Stimulated activated naive CD4-positive, alpha-beta T cell treated with Interleukin-2 at 50 U/mL for 16 hours (primary cell): Measurements from ENCODE around the gene TNFRSF21.
"Not testable (repeated sequence)": the region's sequence is repeated elsewhere in the genome, so short reads cannot be mapped to it uniquely, and the experiment has no call there.

ENCODE experiments used
- DNase-seq: peaks from one replicate; lab custom pipeline; 2025; lab: John Stamatoyannopoulos, UW

Gene TNFRSF21, protein sequence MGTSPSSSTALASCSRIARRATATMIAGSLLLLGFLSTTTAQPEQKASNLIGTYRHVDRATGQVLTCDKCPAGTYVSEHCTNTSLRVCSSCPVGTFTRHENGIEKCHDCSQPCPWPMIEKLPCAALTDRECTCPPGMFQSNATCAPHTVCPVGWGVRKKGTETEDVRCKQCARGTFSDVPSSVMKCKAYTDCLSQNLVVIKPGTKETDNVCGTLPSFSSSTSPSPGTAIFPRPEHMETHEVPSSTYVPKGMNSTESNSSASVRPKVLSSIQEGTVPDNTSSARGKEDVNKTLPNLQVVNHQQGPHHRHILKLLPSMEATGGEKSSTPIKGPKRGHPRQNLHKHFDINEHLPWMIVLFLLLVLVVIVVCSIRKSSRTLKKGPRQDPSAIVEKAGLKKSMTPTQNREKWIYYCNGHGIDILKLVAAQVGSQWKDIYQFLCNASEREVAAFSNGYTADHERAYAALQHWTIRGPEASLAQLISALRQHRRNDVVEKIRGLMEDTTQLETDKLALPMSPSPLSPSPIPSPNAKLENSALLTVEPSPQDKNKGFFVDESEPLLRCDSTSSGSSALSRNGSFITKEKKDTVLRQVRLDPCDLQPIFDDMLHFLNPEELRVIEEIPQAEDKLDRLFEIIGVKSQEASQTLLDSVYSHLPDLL

DNA sequence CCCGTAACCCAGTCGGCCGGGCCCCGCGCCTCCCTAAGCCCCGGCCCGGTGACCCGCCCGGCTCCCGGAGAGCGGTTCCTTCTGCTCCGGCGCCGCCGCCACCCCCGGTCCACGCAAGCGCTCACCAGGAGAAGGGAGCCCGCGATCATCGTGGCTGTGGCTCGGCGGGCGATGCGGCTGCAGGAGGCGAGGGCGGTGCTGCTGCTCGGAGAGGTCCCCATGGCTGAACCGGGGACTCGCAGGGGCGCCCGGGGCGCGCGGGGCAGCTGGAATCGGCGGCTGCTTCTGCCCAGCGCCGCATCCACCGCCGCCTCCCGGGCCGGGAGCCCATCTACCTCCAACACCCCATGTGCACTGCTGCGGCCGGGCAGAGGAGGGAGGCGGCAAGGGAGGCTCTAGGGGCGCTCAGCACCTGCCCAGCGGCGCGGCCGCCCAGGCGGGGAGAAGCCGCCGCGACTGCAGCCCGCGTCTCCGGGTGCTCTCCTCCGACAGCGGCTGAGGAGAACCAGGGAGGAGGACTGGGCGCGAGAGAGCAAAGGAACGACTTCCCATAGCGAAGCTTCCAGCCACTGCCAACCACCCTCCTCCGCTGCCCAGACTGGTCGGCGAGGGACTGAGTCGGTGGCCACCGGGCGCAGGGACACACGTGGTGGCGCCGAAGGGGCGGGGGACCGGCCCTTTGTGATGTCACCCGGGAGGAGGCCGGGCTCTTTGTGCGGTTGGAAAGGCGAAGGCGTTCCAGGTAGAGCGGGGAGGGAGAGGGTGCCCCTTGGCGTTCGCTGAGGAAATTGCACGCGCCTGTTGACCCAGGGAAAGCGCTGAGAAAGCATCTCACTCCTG, at the start of gene TNFRSF21:
Gene TNFRSF21 (minus strand): TSS at position 615 of the 840 bp plus-strand sequence. CDS start 394 bp downstream, at position 221.
- DNase-seq, result peak; percentile 73

DNA sequence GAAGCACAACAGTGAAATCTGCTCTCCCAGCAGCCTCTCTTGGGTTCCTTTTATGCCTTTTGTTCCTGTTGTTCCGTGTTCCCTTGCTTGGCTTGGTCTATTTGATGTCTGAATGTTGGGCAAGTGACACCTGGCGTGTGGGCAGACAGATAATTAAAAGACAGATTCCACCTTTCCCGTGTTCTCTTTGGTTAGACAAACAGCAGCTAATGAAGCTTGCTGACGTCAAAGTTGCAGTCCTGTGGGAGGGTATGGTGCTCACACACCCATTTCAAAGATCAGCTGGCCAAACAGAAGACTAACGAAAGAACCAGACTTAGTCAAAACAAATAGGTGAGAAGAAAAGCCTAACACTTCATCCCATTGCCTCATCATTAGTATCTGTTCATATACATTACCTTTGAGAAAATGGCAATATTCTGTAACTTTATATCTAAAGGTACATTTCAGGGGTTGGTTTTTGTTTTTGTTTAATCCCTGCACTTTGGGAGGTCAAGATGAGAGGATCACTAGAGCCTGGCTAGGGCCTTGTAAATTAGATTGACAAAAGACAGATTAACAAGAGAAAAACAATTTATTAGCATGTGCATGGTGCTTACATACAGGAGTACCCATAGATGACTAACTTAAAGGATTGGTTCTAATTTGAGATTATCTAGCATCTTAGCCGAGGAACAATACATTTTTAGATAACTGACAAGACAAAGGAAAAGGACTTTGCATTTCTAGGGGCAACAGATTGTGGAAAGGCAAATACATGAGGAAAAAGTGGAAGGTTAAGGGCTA, 48.9 kb upstream of the TNFRSF21 start:
- no peak for DNase-seq

DNA sequence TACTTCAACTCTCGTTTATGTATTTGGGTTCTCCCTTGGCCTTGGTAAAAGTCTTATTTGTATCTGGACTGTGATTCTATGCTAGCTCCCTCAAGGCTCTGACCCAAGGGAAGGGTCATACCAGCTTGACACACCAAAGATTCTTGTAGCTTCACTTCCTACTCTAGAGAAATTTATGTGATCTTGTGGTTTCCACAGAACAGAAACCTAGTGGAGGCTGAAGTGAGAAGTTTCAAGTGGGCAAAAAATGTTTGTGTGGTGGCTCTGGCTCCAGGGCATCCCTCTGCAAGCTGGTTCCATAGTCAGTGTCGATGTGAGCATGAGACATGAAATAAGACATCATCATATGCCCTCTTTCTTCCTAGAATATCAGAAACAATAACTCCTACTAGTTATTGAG, 48.1 kb upstream of the TNFRSF21 start:
- no peak for DNase-seq

DNA sequence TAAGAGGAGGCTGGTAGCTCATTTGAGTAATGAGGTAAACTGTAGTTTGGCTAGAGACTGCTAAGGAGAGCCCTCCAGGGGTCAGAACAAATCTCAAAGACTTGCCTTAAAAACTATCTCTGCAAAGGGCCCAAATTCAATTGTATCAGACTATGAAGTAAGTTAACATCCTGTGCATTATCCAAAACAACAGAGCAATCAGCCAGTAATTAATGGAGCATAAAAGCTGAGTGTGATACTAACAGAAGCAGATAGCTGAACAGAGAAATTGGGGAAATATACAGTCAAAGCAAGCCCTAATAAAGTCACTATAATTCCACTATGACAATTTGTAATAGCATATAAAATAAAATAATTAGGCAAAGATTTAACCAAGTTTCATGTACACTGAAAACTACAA, 45.8 kb upstream of the TNFRSF21 start:
- no peak for DNase-seq

DNA sequence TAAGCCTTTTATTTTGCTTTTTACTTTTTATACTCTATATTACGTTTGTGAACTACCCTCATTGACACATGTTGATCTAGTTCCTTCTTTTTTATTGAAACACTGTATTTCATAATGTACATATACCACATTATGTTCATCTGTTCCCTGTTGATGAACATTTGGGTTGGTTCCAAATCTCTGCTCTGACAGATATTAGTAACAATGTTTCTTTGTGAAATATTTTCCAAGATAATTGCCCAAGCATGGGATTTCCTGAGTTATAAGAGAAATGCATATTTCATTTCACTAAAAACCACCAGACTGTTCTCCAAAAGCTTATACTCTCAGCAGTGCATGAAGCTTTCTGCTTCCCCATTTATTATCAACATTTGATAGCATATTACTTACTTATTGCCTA, 44.2 kb upstream of the TNFRSF21 start:
- DNase-seq, result no peak

DNA sequence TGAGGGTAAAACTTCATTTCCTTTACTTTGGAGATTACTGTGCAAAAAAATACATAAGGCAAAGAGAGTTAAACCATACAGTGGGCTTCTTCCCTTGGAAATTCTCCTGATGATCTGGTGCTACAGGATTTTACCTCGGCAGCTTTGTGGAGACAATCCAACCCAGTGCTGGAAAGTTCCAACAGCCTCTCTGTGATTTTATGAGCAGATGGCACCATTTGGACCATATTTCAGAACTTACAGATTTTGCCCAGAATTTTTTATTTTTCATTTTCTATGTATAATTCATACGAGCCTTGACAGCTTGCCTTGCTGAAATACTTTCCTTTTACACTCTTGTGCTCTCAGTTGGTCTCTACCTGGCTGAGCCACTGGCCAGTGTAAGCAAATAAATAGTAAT, 43.3 kb upstream of the TNFRSF21 start:
- no peak for DNase-seq

DNA sequence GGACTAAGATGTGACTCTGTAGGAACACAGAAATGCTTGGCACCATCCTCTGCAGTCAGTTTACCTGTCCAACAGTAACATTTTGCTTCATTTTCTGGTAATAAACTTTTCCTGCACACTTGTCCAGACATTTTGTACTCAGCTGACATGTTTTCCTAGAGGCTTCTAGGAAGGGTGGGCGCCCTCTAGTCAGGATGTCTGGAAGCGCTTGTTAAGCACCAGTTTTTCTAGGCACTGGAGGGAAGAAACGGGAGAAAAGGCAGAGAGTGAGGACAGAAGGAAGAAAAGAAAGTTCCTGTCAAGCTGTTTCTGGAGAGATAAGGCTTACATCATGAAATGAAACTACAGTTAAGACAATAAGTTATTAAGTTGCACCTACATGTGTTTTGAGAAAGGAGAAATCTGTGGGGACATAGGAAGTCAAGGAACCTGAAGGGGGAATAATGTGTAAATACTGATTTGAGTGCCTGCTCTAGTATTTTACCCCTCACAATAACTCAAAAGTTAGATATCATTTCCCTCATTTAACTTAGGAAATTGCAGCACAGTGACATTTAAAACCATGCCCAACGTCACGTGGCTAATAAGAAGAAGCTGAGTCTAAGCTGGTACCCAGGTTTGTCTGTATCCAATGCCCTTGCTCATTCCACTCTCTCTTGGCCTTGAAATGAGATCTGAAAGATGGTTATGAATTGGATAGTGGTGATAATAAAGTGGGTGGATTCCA, 42.7 kb upstream of the TNFRSF21 start:
- no peak for DNase-seq

DNA sequence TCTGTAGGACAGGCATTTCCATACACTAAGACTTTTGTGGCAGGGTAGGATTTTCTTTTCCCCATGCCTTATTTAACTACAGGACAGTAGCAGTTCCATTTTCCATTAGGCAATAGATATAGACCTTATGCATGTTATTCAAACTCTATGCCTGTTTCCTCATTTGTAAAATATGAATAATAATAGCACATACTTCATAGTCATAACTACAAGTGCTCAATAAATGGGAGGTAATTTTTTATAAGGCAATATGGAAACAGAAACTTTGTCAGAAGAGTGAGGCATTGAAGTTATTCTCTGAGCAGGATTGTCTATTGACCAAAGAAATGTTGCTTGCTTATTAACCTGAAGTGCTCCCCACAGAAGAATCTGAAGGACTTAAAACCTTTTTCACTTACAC, 41.9 kb upstream of the TNFRSF21 start:
- no peak for DNase-seq

DNA sequence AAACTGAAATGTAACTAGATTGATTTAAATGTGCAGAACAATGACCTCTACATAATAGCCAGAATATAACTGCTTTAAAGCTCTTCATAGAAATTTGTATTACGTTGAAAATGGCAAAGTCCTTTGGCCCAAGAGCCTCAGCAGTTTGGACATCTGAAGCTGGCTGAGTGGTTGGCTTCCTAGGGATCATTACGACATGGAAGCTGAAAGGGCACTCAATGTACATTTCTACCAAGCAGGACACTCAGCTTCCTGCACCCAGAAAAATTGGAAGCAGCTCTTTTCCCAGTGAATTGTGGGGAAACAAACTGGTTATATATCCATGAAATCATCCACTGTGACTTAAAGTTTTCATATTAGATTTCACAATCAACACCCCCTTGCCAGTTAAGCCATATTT, 40.2 kb upstream of the TNFRSF21 start:
- no peak for DNase-seq

DNA sequence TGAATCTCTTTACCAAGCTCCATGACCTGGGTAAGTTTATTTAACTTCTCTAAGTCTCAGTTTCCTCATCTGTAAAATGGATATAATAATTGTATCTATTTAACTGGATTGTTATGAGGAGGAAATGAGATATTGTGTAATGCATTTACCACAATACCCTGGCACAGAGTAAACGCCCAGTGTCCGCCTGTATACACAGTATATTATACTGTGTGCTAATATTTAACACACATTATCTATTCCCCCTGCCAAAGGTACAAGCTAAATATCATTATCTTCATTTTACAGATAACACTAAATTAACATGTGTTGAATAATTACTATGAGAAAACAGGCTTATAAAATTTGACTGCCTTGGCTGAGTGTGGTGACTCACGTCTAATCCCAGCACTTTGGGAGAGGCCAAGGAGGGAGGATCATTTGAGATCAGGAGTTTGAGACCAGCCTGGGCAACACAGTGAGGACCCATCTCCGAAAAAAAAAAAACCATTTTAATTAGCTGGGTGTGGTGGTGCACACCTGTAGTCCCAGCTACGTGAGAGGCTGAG, 38.7 kb upstream of the TNFRSF21 start:
- DNase-seq, result no peak

DNA sequence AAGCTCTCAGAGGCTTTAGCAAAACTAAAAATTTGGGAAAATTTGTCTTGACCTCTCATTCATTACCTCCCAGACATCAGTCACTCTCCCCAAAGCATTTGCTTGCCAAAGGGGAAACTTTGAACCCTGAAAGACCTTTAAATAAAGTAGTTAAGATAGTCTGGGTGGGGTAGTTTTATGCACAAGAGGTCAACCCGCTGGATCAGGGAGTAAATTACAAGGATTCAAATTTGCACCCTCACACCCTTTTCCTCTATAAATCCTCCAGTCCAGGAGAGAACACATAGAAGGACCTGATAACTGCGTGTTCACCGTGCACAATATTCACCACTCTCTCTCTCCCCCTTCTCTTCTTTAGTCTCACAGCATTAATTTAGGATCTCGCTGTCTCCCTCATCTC, 36.1 kb upstream of the TNFRSF21 start:
- DNase-seq, result no peak

DNA sequence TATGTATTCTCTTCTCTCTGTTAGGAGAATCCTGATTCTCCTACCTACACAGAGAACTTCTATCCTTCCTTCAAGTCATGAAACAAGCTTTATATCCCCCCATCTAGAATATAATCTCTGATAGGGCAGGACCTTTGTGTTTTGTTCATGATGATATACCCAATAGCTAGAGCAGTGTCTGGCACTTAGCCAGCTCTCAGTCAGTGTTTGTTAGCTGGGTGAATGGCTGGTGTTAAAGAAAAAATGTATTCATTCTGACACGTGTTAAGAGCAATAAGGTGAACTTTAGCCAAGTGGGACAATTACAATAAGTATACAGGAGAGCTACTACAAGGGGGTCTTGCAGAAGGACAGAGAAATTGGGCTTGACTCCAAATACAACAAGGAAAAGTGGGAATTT, 34.3 kb upstream of the TNFRSF21 start:
- no peak for DNase-seq

DNA sequence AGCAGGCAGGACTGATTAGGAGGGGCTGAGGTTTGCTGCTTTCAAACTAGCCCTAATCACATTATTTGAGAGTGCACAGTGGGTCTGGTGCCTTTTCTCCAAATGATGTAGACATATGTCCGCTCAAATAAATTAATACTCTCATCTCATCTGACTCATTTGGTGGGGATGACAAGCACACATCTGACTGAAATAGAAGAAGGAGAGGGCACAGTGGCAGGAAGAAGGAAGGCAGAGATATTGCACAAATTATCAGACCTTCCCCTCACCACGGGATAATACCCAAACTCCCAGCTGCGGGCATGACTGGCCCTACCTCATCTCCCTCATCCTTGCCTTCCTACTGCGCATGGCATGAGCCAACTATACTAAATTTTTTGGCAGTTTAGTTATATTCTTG, 33.9 kb upstream of the TNFRSF21 start:
- DNase-seq, result no peak

DNA sequence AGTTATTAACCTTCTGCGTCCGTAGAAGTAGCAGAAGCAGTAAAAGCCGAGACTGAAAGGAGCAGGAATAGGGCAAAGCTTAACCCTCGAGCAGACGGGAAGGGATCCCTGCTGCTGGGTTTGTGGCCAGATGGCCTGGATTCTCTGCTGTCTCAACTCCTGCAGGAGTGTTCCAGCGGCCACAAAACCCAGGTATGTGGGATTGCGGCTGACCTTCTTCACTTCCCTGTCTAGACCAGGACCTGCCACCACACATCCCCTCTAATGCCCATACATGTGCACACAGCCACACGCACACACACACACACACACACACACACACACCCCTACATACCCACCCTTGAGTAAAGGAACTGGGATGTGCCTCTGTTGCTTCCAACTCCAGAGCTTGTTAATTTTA, 33.1 kb upstream of the TNFRSF21 start:
- no peak for DNase-seq

DNA sequence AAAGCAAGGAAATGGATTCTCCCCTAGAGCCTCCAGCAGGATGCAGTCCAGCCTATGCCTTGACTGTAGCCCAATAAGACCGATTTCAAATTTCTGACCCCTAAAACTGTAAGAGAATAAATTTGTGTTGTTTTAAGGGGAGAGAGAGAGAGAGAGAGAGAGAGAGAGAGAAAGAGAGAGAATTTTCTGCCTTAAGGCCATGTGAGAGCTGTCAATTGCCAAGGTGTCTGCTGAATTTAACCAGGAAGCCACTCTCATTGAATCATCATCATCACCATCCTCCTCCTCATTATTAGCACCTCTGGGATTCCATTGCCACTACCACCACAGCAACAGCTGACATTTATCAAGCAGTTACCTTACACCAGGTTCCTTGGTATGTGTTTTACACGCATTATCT, 27.8 kb upstream of the TNFRSF21 start:
- DNase-seq, result no peak

DNA sequence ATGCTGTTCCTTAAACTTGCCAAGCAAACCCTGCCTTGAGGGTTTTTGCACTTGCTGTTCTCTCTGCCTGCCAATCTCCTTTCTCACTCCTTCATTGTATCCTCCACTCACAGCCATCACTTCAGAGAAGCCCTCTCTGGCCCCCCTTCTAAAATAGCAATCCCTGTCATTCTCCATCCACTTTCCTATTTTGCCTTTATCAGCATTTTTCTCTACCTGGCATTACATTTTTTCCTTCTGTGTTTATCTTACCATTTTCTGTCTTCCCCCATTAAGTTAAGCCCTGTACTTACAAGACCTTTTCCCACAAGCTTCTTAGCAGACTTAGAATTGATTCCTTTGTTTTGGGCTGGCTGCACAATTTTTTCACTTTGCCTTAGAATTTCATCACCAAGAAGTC, 26.6 kb upstream of the TNFRSF21 start:
- DNase-seq, result no peak

DNA sequence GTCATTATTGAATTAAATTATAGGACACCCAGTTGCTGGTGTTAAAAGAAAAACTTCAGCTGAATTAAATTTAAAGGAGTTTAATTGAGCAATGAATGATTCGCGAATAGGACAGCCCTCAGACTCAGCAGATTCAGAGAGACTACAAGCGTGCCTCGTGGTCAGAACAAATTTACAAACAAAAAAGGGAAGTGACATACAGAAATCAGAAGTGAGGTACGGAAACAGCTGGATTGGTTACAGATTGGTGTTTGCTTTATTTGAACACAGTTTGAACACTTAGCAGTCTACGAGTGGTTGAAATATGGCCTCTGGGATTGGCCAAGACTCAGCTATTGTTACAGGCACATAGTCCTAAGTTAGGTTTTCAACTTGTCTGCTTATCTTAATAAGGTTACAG, 25.8 kb upstream of the TNFRSF21 start:
- no peak for DNase-seq

DNA sequence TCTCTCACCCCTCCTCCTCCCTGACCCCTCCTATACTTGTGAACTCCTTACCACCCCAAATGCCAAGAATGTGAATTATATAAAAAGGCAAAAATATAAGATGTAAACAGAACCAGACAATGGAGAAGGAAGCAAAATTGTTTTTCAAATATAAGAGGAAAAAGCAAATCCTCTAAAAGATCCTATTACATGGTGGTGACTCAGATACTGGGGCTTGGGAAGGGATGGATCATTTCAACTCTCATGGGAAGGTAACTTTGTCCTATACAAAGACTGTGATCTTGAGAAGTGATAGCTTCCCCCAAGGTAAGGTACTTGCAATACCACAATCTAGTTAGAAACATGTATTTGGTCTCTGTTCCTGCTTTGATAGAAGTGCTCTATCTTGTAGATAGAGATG, 24.6 kb upstream of the TNFRSF21 start:
- DNase-seq, result no peak

DNA sequence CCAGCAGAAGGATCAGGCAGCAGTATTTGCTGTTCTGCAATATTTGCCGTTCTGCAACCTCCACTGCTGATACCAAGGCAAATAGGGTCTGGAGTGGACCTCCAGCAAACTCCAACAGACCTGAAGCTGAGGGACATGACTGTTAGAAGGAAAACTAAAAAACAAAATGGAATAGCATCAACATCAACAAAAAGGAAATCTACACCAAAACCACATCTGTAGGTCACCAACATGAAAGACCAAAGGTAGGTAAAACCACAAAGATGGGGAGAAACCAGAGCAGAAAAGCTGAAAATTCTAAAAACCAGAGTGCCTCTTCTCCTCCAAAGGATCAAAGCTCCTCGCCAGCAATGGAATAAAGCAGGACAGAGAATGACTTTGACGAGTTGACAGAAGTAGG, 18.9 kb upstream of the TNFRSF21 start:
- DNase-seq, result not testable (repeated sequence)

DNA sequence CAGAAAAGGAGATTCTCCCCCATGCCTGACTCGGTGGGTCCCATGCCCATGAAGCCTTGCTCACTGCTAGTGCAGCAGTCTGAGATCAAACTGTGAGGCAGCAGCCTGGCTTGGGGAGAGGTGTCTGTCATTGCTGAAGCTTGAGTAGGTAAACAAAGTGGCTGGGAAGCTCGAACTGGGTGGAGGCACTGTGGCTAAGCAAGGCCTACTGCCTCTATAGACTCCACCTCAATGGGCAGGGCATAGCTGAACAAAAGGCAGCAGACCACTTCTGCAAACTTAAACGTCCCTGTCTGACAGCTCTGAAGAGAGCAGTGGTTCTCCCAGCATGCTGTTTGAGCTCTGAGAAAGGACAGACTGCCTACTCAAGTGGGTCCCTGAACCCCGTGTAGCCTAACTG, 18.4 kb upstream of the TNFRSF21 start:
- DNase-seq, result not testable (repeated sequence)

DNA sequence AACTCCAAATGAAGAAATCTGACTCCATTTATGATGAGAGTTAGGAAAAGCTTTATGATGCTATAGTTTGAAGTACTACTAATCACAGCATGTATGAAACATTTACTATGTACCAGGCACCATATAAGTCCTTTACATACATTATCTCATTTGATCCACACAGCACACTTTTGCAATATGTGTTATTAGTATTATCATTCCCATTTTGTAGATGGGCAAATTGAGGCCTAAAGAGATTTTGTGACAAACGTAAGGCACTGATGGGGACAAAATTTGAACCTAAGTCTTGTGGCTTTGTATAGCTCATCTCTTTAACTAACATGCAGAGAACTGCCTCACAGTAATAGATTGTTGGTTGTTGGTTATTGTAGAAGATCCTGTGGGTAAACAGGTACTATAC, 14.2 kb upstream of the TNFRSF21 start:
- no peak for DNase-seq
